HL-60 (cell line): Measurements from ENCODE around the gene LIMA1.

Experiments
- DNase-seq, 2 experiments: peaks; one replicate each; pipeline ENCODE4 v3.0.0-alpha.2; 2010 to 2020; ENCODE audit warnings: low read depth in 1 of 2, low spot score in 1 of 2
- H3K27ac ChIP-seq: fragments of 250-450 bp; sonication (Bioruptor Pico); replicated peaks from 2 replicates; pipeline ENCODE4 v1.5.1; 2020; ENCODE audit warnings: mild to moderate bottlenecking, moderate library complexity
- H3K27me3 ChIP-seq: fragments of 250-450 bp; sonication (Bioruptor Pico); 2 replicates; pipeline ENCODE4 v1.5.1; 2021; ENCODE audit warnings: mild to moderate bottlenecking, moderate library complexity; ENCODE audit not compliant: insufficient read depth, poor library complexity, severe bottlenecking
- H3K4me3 ChIP-seq: replicated peaks from 2 replicates; pipeline ENCODE4 v1.5.1; 2011; ENCODE audit warnings: mild to moderate bottlenecking, control low read depth, low read length; ENCODE audit not compliant: insufficient read depth
- GABPA ChIP-seq: IDR thresholded peaks from 2 replicates; pipeline ENCODE4 v1.6.1; 2012; ENCODE audit warnings: low read depth
- POLR2AphosphoS5 ChIP-seq: IDR thresholded peaks from 2 replicates; pipeline ENCODE4 v1.6.1; 2012; ENCODE audit warnings: low read depth
- REST ChIP-seq: IDR thresholded peaks from 2 replicates; pipeline ENCODE4 v1.6.1; 2012; ENCODE audit warnings: low read depth; ENCODE audit not compliant: insufficient replicate concordance
- SPI1 ChIP-seq: IDR thresholded peaks from 2 replicates; pipeline ENCODE4 v1.6.1; 2012; ENCODE audit warnings: low read depth, mild to moderate bottlenecking, borderline replicate concordance
- TF ChIP-seq, protein P1 (sequence below): IDR thresholded peaks from one replicate; pipeline ENCODE4 v1.5.1; 2011; ENCODE audit warnings: low read length, control low read depth, inconsistent platforms; ENCODE audit not compliant: insufficient read depth

The LIMA1 gene

GRCh38 chr12:50252977-50253602 lies 30.2 kb downstream of the LIMA1 start:
- Histone ChIP-seq H3K27me3 (no peaks in the 10 kb centered on the region), H3K4me3 (no peak overlapping the region), H3K27ac (no peak overlapping the region)
- TF ChIP-seq GABPA (no peak), SPI1 (no peak), POLR2AphosphoS5 (no peak)
- TF ChIP-seq, protein P1, sequence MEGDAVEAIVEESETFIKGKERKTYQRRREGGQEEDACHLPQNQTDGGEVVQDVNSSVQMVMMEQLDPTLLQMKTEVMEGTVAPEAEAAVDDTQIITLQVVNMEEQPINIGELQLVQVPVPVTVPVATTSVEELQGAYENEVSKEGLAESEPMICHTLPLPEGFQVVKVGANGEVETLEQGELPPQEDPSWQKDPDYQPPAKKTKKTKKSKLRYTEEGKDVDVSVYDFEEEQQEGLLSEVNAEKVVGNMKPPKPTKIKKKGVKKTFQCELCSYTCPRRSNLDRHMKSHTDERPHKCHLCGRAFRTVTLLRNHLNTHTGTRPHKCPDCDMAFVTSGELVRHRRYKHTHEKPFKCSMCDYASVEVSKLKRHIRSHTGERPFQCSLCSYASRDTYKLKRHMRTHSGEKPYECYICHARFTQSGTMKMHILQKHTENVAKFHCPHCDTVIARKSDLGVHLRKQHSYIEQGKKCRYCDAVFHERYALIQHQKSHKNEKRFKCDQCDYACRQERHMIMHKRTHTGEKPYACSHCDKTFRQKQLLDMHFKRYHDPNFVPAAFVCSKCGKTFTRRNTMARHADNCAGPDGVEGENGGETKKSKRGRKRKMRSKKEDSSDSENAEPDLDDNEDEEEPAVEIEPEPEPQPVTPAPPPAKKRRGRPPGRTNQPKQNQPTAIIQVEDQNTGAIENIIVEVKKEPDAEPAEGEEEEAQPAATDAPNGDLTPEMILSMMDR: no peak
- DNase-seq: no peak

DNA sequence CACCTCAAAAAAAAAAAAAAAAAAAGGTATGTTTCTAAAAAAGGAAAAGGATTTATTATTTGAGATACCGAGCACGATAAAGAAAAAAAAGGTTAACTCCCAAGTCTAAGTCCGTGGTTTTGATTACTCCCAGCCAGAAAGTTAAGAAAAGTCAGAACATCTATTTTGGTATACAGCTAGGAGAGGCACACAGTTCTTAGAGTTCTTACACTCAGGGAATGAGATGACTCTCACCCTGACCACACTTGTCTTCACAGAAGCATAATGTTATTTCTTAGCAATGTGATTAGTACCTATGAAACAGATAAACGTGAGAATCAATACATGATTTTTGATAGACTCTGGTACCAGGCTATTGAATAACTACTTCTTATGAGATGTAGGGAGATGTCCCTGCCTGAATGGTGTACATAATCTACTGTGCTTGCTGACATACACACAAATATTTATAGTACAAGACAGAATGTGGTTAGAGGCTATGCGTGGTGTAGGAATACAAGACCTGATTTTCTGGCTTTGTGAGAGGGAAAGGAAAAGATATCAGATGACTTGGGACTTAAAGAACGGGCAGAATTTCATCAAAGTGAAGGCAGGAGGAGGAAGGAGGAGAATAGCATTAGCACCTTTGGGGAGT lies 31.6 kb downstream of the LIMA1 start:
- Histone ChIP-seq H3K4me3 (no peak overlapping the region), H3K27me3 (no peaks in the 10 kb centered on the region), H3K27ac (no peak overlapping the region)
- TF ChIP-seq, protein P1: no peak
- no peak for TF ChIP-seq SPI1
- TF ChIP-seq REST: no peak
- no peak for TF ChIP-seq GABPA
- no peak for TF ChIP-seq POLR2AphosphoS5
- no peak for DNase-seq

DNA sequence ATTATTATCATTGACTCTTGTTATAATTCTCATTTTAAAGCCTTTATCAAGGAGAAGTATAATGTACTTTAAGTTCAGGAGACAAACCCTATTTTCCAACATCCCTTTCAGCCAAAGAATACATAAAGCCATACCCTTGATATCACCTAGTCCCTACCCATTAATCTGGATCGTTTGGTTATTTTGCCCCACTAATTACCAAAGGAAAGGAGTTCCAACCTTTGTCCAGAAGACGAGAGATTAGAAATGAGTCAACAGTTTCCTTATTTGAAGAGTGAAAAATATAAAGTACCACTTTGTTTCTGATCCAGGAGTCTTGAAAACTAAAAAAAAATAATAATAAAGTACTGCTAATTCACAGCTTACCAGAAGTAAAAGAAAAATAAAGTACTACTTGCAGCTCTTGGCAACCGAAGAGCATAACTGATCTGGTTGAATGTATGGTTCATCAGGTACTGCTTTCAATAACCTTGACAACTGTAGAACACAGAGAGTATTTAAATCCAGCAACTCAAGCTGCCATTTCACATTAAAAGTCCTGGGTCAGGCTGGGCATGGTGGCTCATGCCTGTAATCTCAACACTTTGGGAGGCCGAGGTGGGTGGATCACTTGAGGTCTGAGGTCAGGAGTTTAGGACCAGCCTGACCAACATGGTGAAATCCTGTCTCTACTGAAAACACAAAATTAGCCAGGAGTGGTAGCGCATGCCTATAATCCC lies 33.7 kb downstream of the LIMA1 start:
- TF ChIP-seq, protein P1: no peak
- no peak for TF ChIP-seq GABPA
- TF ChIP-seq SPI1: no peak
- no peak for TF ChIP-seq POLR2AphosphoS5
- TF ChIP-seq REST: no peak
- no peaks in the 10 kb centered on the region for H3K27me3 ChIP-seq
- DNase-seq: no peak
- no peak overlapping the region for H3K4me3 ChIP-seq
- no peak overlapping the region for H3K27ac ChIP-seq
